ENCODE results near the gene SPACDR. TPM values are rescaled to one million over a fixed set of nuclear protein-coding genes. Genes with fewer than 3 reads are reported as not detected.

The SPACDR gene
- total RNA-seq, 1 experiment from 2014 or later: not detected

DNA sequence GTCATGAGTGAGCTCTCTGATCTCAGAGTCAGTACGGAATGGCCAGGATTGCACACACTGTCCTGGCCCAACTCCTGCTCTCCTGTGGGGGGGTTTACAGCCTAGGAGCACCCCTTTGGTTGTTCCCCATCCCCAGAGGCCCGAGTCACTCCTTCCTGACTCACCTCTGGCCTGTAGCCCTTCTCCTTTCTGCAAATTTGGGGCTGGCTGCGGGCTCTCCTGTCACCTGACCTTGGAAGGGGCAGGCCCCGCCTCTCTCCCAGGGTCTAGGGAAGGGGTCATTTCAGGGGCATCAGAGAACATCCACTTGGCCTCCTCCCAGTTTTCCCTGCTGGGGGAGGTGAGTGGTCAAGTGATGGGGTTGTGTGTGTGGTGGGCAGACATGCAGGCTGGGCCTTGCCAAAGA is 21.4 kb upstream of the SPACDR start:
- no peak overlapping the region for H2BK12ac ChIP-seq (ENCODE audit: insufficient read length, low read depth, low read length)
- no peak overlapping the region for H3K27ac ChIP-seq (ENCODE audit: insufficient read length, low read depth, low read length)
- H4K20me1 ChIP-seq (ENCODE audit: control insufficient read depth, insufficient read depth, insufficient read length): no peaks in the 10 kb centered on the region
- no peak overlapping the region for H4K91ac ChIP-seq (ENCODE audit: insufficient read length, low read depth, low read length)
- H3K79me2 ChIP-seq (ENCODE audit: insufficient read depth, low read length): no peaks in the 10 kb centered on the region
- no peak overlapping the region for H3T11ph ChIP-seq (ENCODE audit: low read length)
- H2AK5ac ChIP-seq (ENCODE audit: insufficient read length, low read length): no peak overlapping the region
- H3K23me2 ChIP-seq (ENCODE audit: insufficient read length, low read depth, low read length, poor library complexity, severe bottlenecking): peaks cover 5% of the 10 kb centered on the region
- Mint-ChIP-seq H3K4me3 (peak overlapping the region in 1 of 2 experiments; percentile 67; a peak in 4 of 5 replicates), H3K9me3 (peaks cover 0 to 2% of the 10 kb centered on the region in 2 experiments; a peak in 2 of 5 replicates), H3K36me3 (ENCODE audit: insufficient read depth in 1 of 3, low read depth in 3 of 3) (peaks cover 0 to 8% (median 0%) of the 10 kb centered on the region in 3 experiments; a peak in 1 of 7 replicates), H3K27ac (peak overlapping the region in 2 of 3 experiments; percentile 48 to 52; a peak in 1 of 7 replicates), H3K4me1 (peaks cover 25 to 45% of the 10 kb centered on the region in 2 experiments), H3K27me3 (ENCODE audit: low read depth) (no peaks in the 10 kb centered on the region)
- no peaks in the 10 kb centered on the region for H3K9me3 ChIP-seq (ENCODE audit: control insufficient read depth, low read depth, low read length)
- no peaks in the 10 kb centered on the region for H3K79me1 ChIP-seq (ENCODE audit: insufficient read depth, low read depth, low read length, poor library complexity, severe bottlenecking)
- TF ChIP-seq, protein P1, sequence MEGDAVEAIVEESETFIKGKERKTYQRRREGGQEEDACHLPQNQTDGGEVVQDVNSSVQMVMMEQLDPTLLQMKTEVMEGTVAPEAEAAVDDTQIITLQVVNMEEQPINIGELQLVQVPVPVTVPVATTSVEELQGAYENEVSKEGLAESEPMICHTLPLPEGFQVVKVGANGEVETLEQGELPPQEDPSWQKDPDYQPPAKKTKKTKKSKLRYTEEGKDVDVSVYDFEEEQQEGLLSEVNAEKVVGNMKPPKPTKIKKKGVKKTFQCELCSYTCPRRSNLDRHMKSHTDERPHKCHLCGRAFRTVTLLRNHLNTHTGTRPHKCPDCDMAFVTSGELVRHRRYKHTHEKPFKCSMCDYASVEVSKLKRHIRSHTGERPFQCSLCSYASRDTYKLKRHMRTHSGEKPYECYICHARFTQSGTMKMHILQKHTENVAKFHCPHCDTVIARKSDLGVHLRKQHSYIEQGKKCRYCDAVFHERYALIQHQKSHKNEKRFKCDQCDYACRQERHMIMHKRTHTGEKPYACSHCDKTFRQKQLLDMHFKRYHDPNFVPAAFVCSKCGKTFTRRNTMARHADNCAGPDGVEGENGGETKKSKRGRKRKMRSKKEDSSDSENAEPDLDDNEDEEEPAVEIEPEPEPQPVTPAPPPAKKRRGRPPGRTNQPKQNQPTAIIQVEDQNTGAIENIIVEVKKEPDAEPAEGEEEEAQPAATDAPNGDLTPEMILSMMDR (conservative IDR thresholded peaks at IDR 0.05): no peak
- H3K9ac ChIP-seq (ENCODE audit: extremely low read depth, insufficient read length, low read length): no peak overlapping the region
- no peak overlapping the region for H4K8ac ChIP-seq (replicated peaks; ENCODE audit: insufficient read length, low read depth, low read length)
- no peaks in the 10 kb centered on the region for H3K27me3 ChIP-seq (ENCODE audit: insufficient read depth, low read length)
- no peak overlapping the region for H3K14ac ChIP-seq (ENCODE audit: insufficient read depth, low read length)
- no CpG with 5 or more reads among the region's 4 CpGs for WGBS (ENCODE audit: extremely low coverage, insufficient read length, low lambda C conversion rate)
- H3K4ac ChIP-seq (ENCODE audit: low read depth, low read length): no peak overlapping the region
- no peak overlapping the region for H2BK5ac ChIP-seq (ENCODE audit: insufficient read length, low read length)
- no peak overlapping the region for H3K18ac ChIP-seq (ENCODE audit: insufficient read length, low read depth, low read length)
- no peak overlapping the region for H2AFZ ChIP-seq (ENCODE audit: low read length)
- H3K56ac ChIP-seq (ENCODE audit: insufficient read length, low read depth, low read length): no peak overlapping the region
- H2BK15ac ChIP-seq (ENCODE audit: low read depth, low read length): no peak overlapping the region
- no peak overlapping the region for H3K4me2 ChIP-seq (ENCODE audit: insufficient read depth, insufficient read length, low read length)
- H3K23ac ChIP-seq (ENCODE audit: insufficient read length, low read depth, low read length): no peak overlapping the region
- H2BK120ac ChIP-seq (ENCODE audit: low read depth, low read length, poor library complexity, severe bottlenecking): no peak overlapping the region
- peaks cover 2% of the 10 kb centered on the region; the same call in 1 of the 2 replicates for H3K4me1 ChIP-seq (ENCODE audit: insufficient read depth, low read length)
- DNase-seq: no peak
- H2BK20ac ChIP-seq (ENCODE audit: low read depth, low read length, poor library complexity, severe bottlenecking): no peak overlapping the region
- no peak overlapping the region for H4K5ac ChIP-seq (ENCODE audit: insufficient read length, low read depth, low read length)

Measured in H9 (cell line).